Measurements from ENCODE around the gene VANGL1.

- no peak for TF ChIP-seq ZNF10 (CRISPR knock-in tag; IDR thresholded peaks at IDR 0.05; ENCODE audit: borderline replicate concordance, low read depth)
- no peak for TF ChIP-seq ELF1 (CRISPR knock-in tag; IDR thresholded peaks at IDR 0.05)
- TF ChIP-seq PPARG (CRISPR knock-in tag; conservative IDR thresholded peaks at IDR 0.05) = no peak
- no peak for TF ChIP-seq ZNF329 (CRISPR knock-in tag; IDR thresholded peaks at IDR 0.05; ENCODE audit: low read depth)
- TF ChIP-seq, protein P1, sequence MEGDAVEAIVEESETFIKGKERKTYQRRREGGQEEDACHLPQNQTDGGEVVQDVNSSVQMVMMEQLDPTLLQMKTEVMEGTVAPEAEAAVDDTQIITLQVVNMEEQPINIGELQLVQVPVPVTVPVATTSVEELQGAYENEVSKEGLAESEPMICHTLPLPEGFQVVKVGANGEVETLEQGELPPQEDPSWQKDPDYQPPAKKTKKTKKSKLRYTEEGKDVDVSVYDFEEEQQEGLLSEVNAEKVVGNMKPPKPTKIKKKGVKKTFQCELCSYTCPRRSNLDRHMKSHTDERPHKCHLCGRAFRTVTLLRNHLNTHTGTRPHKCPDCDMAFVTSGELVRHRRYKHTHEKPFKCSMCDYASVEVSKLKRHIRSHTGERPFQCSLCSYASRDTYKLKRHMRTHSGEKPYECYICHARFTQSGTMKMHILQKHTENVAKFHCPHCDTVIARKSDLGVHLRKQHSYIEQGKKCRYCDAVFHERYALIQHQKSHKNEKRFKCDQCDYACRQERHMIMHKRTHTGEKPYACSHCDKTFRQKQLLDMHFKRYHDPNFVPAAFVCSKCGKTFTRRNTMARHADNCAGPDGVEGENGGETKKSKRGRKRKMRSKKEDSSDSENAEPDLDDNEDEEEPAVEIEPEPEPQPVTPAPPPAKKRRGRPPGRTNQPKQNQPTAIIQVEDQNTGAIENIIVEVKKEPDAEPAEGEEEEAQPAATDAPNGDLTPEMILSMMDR (CRISPR knock-in tag; IDR thresholded peaks at IDR 0.05) = no peak
Observed at GRCh38 chr1:115713906-115714305, 72.1 kb downstream of the VANGL1 start.
